Non-pigmented ciliary epithelial cell (primary cell): ENCODE results near the gene DHDDS.
"Not testable (repeated sequence)": the region's sequence is repeated elsewhere in the genome, so short reads cannot be mapped to it uniquely, and the experiment has no call there.

Experiments used
- DNase-seq: peaks from one replicate; pipeline ENCODE4 v3.0.0-alpha.2; 2010; ENCODE audit warnings: low read depth

The DHDDS gene

GRCh38 chr1:26477446-26478152 lies 45.5 kb downstream of the DHDDS start:
- no peak for DNase-seq

DNA sequence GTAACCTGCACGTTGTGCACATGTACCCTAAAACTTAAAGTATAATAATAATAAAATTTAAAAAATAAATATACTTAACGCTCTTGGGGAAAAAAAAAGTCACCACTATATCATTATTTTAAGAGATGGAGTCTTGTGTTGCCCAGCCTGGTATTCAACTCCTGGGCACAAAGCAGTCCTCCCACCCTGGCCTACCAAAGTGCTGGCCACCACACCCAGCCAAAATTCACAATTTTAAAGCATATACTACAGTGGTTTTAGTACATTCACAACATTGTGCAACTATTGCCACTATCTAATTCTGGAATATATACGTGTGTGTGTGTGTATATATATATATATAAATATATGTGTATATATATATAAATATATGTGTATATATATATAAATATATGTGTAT lies 46.0 kb downstream of the DHDDS start:
- DNase-seq: no peak

- DNase-seq: no peak
Measured at GRCh38 chr1:26478988-26479387, 46.9 kb downstream of the DHDDS start.

GRCh38 chr1:26482921-26483320 lies 50.8 kb downstream of the DHDDS start:
- no peak for DNase-seq

DNA sequence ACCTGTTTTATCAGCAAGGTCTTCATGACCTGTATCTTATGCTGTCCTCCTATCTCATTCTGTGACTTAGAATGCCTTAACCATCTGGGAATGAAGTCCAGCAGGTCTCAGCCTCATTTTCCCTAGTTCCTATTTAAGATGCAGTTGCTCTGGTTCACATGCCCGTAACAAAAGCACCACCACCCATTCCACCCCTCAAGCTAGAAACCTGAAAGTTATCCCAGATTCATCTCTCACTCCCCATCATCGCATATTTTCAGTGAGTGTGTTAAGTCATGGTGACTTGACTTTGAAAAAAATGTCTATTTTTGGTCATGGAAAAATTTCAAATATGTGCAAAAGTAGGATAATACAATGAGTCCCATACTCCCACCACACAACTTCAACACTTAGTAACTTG lies 51.9 kb downstream of the DHDDS start:
- DNase-seq: no peak

- no peak for DNase-seq
Measured at GRCh38 chr1:26490155-26490554, 58.0 kb downstream of the DHDDS start.

DNA sequence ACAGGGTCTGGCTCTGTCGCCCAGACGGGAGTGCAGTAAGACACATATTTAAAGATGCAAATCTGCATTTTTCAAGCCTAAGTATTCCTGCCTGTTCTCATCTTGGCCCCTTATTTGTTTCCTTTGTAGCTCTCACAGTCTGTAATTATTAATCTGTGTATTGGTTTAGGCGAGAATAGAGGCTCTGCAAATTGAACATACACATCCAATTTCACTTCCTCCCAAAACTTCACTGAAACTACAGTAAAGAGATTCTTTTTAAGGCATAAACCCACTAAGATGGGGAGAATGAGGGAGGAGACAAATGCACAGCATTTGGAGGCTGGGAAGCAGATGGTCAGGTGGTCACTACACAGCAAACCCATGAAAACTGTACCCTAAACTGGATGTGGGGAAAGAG lies 61.1 kb downstream of the DHDDS start:
- no peak for DNase-seq

- DNase-seq: no peak
Measured at GRCh38 chr1:26493938-26494337, 61.8 kb downstream of the DHDDS start.

DNA sequence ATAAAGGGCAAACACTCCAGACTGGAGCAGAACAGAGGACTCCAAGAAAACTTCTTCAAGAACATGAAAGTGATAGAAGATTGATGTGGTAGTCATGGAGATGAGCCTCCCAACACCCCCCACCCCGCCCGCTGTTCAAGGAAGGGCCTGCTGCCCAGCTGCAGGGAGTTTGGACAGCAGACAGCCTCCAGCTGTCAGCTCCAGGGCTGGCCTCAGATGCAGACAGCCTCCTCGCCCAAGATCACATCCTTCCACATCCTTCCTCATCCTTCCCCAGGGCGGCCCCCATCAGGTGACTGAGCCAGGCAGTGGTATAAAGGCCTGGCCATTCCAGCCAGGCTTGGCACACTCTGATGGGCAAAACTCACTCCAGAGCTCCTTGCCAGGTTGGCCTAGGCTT lies 64.7 kb downstream of the DHDDS start:
- DNase-seq: no peak

- DNase-seq: no peak
Measured at GRCh38 chr1:26498894-26499293, 66.8 kb downstream of the DHDDS start.

DNA sequence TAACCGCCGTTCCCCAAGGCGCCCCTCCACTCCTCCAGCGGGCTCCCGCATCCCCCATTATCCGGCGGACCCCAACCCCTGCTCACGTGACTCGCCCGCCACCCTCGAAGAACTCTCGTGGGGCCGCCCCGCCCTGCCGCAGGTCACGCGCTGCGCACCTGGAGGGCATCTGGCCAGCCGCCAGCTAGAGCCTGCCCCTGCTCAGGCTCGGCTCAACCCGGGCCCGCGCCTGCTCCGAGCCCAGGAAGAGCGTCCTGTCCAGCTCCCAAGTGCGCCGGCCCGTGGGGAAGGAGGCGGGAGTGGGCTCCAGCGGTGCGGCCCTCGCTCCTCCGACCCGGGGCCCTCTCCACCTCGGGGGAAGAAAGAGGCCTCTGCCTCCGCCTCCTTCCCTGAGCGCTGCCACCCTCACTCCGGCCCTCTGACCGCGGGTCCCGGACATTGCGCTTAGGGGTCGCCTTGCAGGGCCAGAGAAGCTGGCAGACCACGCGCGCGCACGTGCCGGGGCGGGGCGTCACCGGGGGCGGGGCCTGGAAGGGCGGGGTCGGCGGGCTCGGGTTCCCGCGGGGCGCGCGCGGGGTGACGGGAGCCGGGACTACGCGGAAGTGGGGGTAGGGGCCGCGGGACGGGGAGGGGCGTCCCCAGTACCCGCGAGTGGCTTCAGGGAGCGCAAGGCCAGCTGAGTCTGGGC lies 68.5 kb downstream of the DHDDS start:
- no peak for DNase-seq

DNA sequence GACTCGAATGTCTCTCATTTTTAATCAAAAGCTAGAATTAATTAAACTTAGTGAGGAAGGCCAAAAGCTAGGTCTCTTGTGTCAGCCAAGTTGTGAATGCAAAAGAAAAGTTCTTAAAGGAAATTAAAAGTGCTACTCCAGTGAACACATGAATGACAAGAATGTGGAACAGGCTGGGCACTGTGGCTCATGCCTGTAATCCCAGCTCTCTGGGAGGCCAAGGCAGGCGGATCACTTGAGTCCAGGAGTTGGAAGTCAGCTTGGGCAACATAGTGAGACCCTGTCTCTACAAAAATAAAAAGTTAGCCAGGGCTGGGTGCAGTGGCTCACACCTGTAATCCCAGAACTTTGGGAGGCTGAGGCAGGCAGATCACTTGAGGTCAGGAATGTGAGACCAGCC lies 78.6 kb downstream of the DHDDS start:
- not testable (repeated sequence) for DNase-seq

GRCh38 chr1:26515836-26516235 lies 83.7 kb downstream of the DHDDS start:
- DNase-seq: not testable (repeated sequence)

- DNase-seq: no peak
Measured at GRCh38 chr1:26516987-26517765, 85.1 kb downstream of the DHDDS start.

DNA sequence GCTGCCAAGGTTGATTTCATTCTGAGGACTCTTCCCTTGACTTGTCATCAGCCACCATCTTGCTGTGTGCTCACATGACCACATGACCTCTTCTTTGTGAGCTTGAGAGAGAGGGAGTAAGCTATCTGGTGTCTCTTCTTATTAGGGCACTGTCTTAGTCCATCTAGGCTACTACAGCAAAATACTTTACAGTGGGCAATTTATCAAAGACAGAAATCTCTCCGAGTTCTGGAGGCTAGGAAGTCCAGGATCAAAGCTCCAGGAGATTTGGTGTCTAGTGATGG lies 85.6 kb downstream of the DHDDS start:
- DNase-seq: no peak

GRCh38 chr1:26518355-26518754 lies 86.2 kb downstream of the DHDDS start:
- no peak for DNase-seq

GRCh38 chr1:26520339-26520738 lies 88.2 kb downstream of the DHDDS start:
- no peak for DNase-seq
